Heart right ventricle (tissue), 16 donors: ENCODE measurements around the gene PPARG. TPM values are rescaled to one million over a fixed set of nuclear protein-coding genes. Genes with fewer than 3 reads are reported as not detected.

Experiments
- ATAC-seq, 8 donors: fragments of 200-7000 bp; cut with Tn5 transposase; one replicate each; pipeline ENCODE4 v1.9.1; 2020; ENCODE audit warnings: mild to moderate bottlenecking in 8 of 8, moderate library complexity in 8 of 8, moderate number of reproducible peaks in 1 of 8
- DNase-seq, 2 donors: peaks; one replicate each; pipeline ENCODE4 v3.0.0-alpha.2; 2020
- H3K27ac ChIP-seq, 10 donors: fragments of 200-600 bp; sonication (generic) in 2 of 10; one replicate each; pipeline versions ENCODE4 v1.5.0 to v1.8.0; 2020 to 2022; ENCODE audit warnings: mild to moderate bottlenecking in 3 of 10
- H3K27me3 ChIP-seq, 7 donors: fragments of 200-600 bp; one replicate each; pipeline ENCODE4 v1.8.0; 2021 to 2022; ENCODE audit warnings: mild to moderate bottlenecking in 2 of 7
- H3K36me3 ChIP-seq, 9 donors: fragments of 200-600 bp; sonication (generic) in 1 of 9; one replicate each; pipeline versions ENCODE4 v1.5.0 to v1.8.0; 2020 to 2022; ENCODE audit warnings: mild to moderate bottlenecking in 2 of 9
- H3K4me1 ChIP-seq, 9 donors: fragments of 200-600 bp; sonication (generic) in 1 of 9; one replicate each; pipeline versions ENCODE4 v1.5.0 to v1.8.0; 2020 to 2022; ENCODE audit warnings: mild to moderate bottlenecking in 4 of 9
- H3K4me3 ChIP-seq, 10 donors: fragments of 200-600 bp; sonication (generic) in 2 of 10; one replicate each; pipeline versions ENCODE4 v1.5.0 to v1.8.0; 2020 to 2022; ENCODE audit warnings: mild to moderate bottlenecking in 7 of 10, moderate library complexity in 2 of 10
- H3K9me3 ChIP-seq, 11 donors: fragments of 200-600 bp in 10 of 11; sonication (generic) in 2 of 11; one replicate each; pipeline versions ENCODE4 v1.5.0 to v1.8.0; 2013 to 2022; ENCODE audit warnings: mild to moderate bottlenecking in 2 of 11, control low read depth in 1 of 11, moderate library complexity in 1 of 11
- CTCF ChIP-seq, 9 donors: fragments of 200-600 bp; sonication (generic) in 2 of 9; IDR thresholded peaks; one replicate each; pipeline versions ENCODE4 v1.5.0 to v1.8.0; 2021 to 2022; ENCODE audit warnings: antibody characterized with exemption in 9 of 9, mild to moderate bottlenecking in 5 of 9, moderate library complexity in 1 of 9
- WGBS, 2 donors: extraction: QIAGEN DNeasy Blood & Tissue Kit; methylation state at CpG; one replicate each; pipeline ENCODE4 v1.1.7; 2013; ENCODE audit warnings: inconsistent platforms in 1 of 2; 5-methylcytosine and 5-hydroxymethylcytosine counted together
- intact Hi-C, 10 donors: fragments of 100-400 bp; cut with DNase I; formaldehyde crosslinking; loops; one replicate each; pipeline versions ENCODE4 v1.11.1 to v1.14.2; 2022
- polyA plus RNA-seq, 2 donors: library from polyadenylated mRNA; stranded (reverse); fragments of 200-250 nt; gene quantifications; one replicate each; pipeline ENCODE4 v1.2.3, GENCODE V29; 2013
- total RNA-seq, 10 donors: library from RNA; stranded (reverse); fragmentation: NEBNext Ultra II Directional in 3 of 10; extraction: Animal tissue kit (Norgen Biotek cat#: 25700) in 3 of 10; gene quantifications; one replicate each; pipeline versions ENCODE4 v1.2.1 to v1.2.4, GENCODE V29; 2021 to 2023
- donor health status: Arrhythmogenic right ventricular cardiomyopathy.
- donor health status: ischemic (EF 13 %, LVEDD 7.1; RV severe dilation, severe dysfunction).
- donor health status: healthy with polysubstance abuse.
- donor health status: DM: no; HTN: yes; CAD: no.
- donor health status: DM: no; HTN: no; CAD: no.
- donor health status: ischemic (EF 25% LVEDD 6.9; RV normal size, moderate dysfunction).
- donor health status: ischemic (EF 25% LVEDD 5.7; RV mildly dilated, moderate dysfunction).
- donor health status: healthy.
- donor health status: DM: yes; HTN: yes; CAD: no.
- donor health status: Ischemic cardiomyopathy.
- donor health status: ischemic (EF 35%, LVEDD 5.7; RV mildly dilated, moderate dysfunction).
- donor health status: nonischemic (EF 11% LVEDD 7.7; RV severe dilation, severe dysfunction).
- donor health status: DM: yes; HTN: yes; CAD: no.
- donor health status: PGD.
- donor health status: ischemic (EF 29% LVEDD 5.4; RV normal size, mild dysfunction).
- donor health status: nonischemic (EF 23%, LVEDD 6.1; RV moderate dilation, normal function).

PPARG gene
- total and polyA plus RNA-seq, 12 donors, result 10.8 to 31.5 (median 14.6) TPM

- H3K4me1 ChIP-seq, result peaks cover 0 to 44% (median 28%) of the 10 kb centered on the region in 9 donors
- no peaks in the 10 kb centered on the region for H3K36me3 ChIP-seq
- DNase-seq (no peak), ATAC-seq (no peak)
- no peak for TF ChIP-seq CTCF (IDR thresholded peaks at IDR 0.05)
- intact Hi-C loops, result loop anchor here in 1 of 10 donors (10.0 kb wide), 1 partner anchor 172 kb away; no protein-coding TSS in a partner anchor
- no peak overlapping the region for H3K4me3 ChIP-seq
- WGBS, 2 donors, result 71 to 84% methylated on average over 4 of the region's 4 CpGs
- H3K27me3 ChIP-seq, result no peaks in the 10 kb centered on the region
- peak overlapping the region in 5 of 10 donors; percentile 8 to 82 (median 28) for H3K27ac ChIP-seq
- no peaks in the 10 kb centered on the region for H3K9me3 ChIP-seq
Measured at GRCh38 chr3:12316729-12317351, 28.0 kb downstream of the PPARG start.

GRCh38 chr3:12317914-12318313 is 29.0 kb downstream of the PPARG start:
- H3K27ac ChIP-seq, result peak overlapping the region in 9 of 10 donors; percentile 22 to 82 (median 58)
- intact Hi-C loops, result loop anchor here in 2 of 10 donors (2.0 to 10.0 kb wide), 2 partner anchors 53 to 173 kb away; no protein-coding TSS in a partner anchor
- peaks cover 0 to 38% (median 28%) of the 10 kb centered on the region in 9 donors for H3K4me1 ChIP-seq
- WGBS, 2 donors, result 50 to 52% methylated on average over 5 of the region's 5 CpGs
- ATAC-seq, result peak; percentile 29 to 91 (median 62)
- DNase-seq, result no peak
- no peaks in the 10 kb centered on the region for H3K27me3 ChIP-seq
- no peaks in the 10 kb centered on the region for H3K9me3 ChIP-seq
- H3K4me3 ChIP-seq, result no peak overlapping the region
- no peak for TF ChIP-seq CTCF (IDR thresholded peaks at IDR 0.05)
- H3K36me3 ChIP-seq, result no peaks in the 10 kb centered on the region

- H3K9me3 ChIP-seq, result no peaks in the 10 kb centered on the region
- peak overlapping the region in 9 of 10 donors; percentile 22 to 82 (median 58) for H3K27ac ChIP-seq
- 34 to 53% methylated on average over 5 of the region's 5 CpGs for WGBS, 2 donors
- ATAC-seq (peak in 6 of 8 donors; percentile 58 to 87 (median 78)), DNase-seq (no peak)
- no peak for TF ChIP-seq CTCF (IDR thresholded peaks at IDR 0.05)
- H3K27me3 ChIP-seq, result no peaks in the 10 kb centered on the region
- intact Hi-C loops, result loop anchor here in 2 of 10 donors (2.0 to 10.0 kb wide), 2 partner anchors 52 to 174 kb away; no protein-coding TSS in a partner anchor
- H3K4me1 ChIP-seq, result peaks cover 0 to 47% (median 28%) of the 10 kb centered on the region in 9 donors
- H3K36me3 ChIP-seq, result no peaks in the 10 kb centered on the region
- H3K4me3 ChIP-seq, result peak overlapping the region in 1 of 10 donors; percentile 1
Measured at GRCh38 chr3:12318758-12319621, 30.1 kb downstream of the PPARG start.

GRCh38 chr3:12321015-12321414 is 32.1 kb downstream of the PPARG start:
- Histone ChIP-seq H3K36me3 (no peaks in the 10 kb centered on the region), H3K4me1 (peaks cover 0 to 58% (median 28%) of the 10 kb centered on the region in 9 donors), H3K27me3 (no peaks in the 10 kb centered on the region), H3K4me3 (no peak overlapping the region), H3K9me3 (no peaks in the 10 kb centered on the region), H3K27ac (no peak overlapping the region)
- intact Hi-C loops, result no loop called here
- WGBS, 2 donors, result 84 to 87% methylated on average over 2 of the region's 2 CpGs
- no peak for TF ChIP-seq CTCF (IDR thresholded peaks at IDR 0.05)
- ATAC-seq (no peak), DNase-seq (no peak)
